Heart right ventricle (tissue), 16 donors: ENCODE data around the gene KCNJ3. TPM values are rescaled to one million over a fixed set of nuclear protein-coding genes. Genes with fewer than 3 reads are reported as not detected.

Source experiments
- ATAC-seq, 8 donors: fragments of 200-7000 bp; cut with Tn5 transposase; one replicate each; pipeline ENCODE4 v1.9.1; 2020; ENCODE audit warnings: mild to moderate bottlenecking in 8 of 8, moderate library complexity in 8 of 8, moderate number of reproducible peaks in 1 of 8
- DNase-seq, 2 donors: peaks; one replicate each; pipeline ENCODE4 v3.0.0-alpha.2; 2020
- H3K27ac ChIP-seq, 10 donors: fragments of 200-600 bp; sonication (generic) in 2 of 10; one replicate each; pipeline versions ENCODE4 v1.5.0 to v1.8.0; 2020 to 2022; ENCODE audit warnings: mild to moderate bottlenecking in 3 of 10
- H3K27me3 ChIP-seq, 7 donors: fragments of 200-600 bp; one replicate each; pipeline ENCODE4 v1.8.0; 2021 to 2022; ENCODE audit warnings: mild to moderate bottlenecking in 2 of 7
- H3K36me3 ChIP-seq, 9 donors: fragments of 200-600 bp; sonication (generic) in 1 of 9; one replicate each; pipeline versions ENCODE4 v1.5.0 to v1.8.0; 2020 to 2022; ENCODE audit warnings: mild to moderate bottlenecking in 2 of 9
- H3K4me1 ChIP-seq, 9 donors: fragments of 200-600 bp; sonication (generic) in 1 of 9; one replicate each; pipeline versions ENCODE4 v1.5.0 to v1.8.0; 2020 to 2022; ENCODE audit warnings: mild to moderate bottlenecking in 4 of 9
- H3K4me3 ChIP-seq, 10 donors: fragments of 200-600 bp; sonication (generic) in 2 of 10; one replicate each; pipeline versions ENCODE4 v1.5.0 to v1.8.0; 2020 to 2022; ENCODE audit warnings: mild to moderate bottlenecking in 7 of 10, moderate library complexity in 2 of 10
- H3K9me3 ChIP-seq, 11 donors: fragments of 200-600 bp in 10 of 11; sonication (generic) in 2 of 11; one replicate each; pipeline versions ENCODE4 v1.5.0 to v1.8.0; 2013 to 2022; ENCODE audit warnings: mild to moderate bottlenecking in 2 of 11, control low read depth in 1 of 11, moderate library complexity in 1 of 11
- CTCF ChIP-seq, 9 donors: fragments of 200-600 bp; sonication (generic) in 2 of 9; IDR thresholded peaks; one replicate each; pipeline versions ENCODE4 v1.5.0 to v1.8.0; 2021 to 2022; ENCODE audit warnings: antibody characterized with exemption in 9 of 9, mild to moderate bottlenecking in 5 of 9, moderate library complexity in 1 of 9
- WGBS, 2 donors: extraction: QIAGEN DNeasy Blood & Tissue Kit; methylation state at CpG; one replicate each; pipeline ENCODE4 v1.1.7; 2013; ENCODE audit warnings: inconsistent platforms in 1 of 2; 5-methylcytosine and 5-hydroxymethylcytosine counted together
- intact Hi-C, 10 donors: fragments of 100-400 bp; cut with DNase I; formaldehyde crosslinking; loops; one replicate each; pipeline versions ENCODE4 v1.11.1 to v1.14.2; 2022
- polyA plus RNA-seq, 2 donors: library from polyadenylated mRNA; stranded (reverse); fragments of 200-250 nt; gene quantifications; one replicate each; pipeline ENCODE4 v1.2.3, GENCODE V29; 2013
- total RNA-seq, 10 donors: library from RNA; stranded (reverse); fragmentation: NEBNext Ultra II Directional in 3 of 10; extraction: Animal tissue kit (Norgen Biotek cat#: 25700) in 3 of 10; gene quantifications; one replicate each; pipeline versions ENCODE4 v1.2.1 to v1.2.4, GENCODE V29; 2021 to 2023
- donor health status: Arrhythmogenic right ventricular cardiomyopathy.
- donor health status: ischemic (EF 13 %, LVEDD 7.1; RV severe dilation, severe dysfunction).
- donor health status: healthy with polysubstance abuse.
- donor health status: DM: no; HTN: yes; CAD: no.
- donor health status: DM: no; HTN: no; CAD: no.
- donor health status: ischemic (EF 25% LVEDD 6.9; RV normal size, moderate dysfunction).
- donor health status: ischemic (EF 25% LVEDD 5.7; RV mildly dilated, moderate dysfunction).
- donor health status: healthy.
- donor health status: DM: yes; HTN: yes; CAD: no.
- donor health status: Ischemic cardiomyopathy.
- donor health status: ischemic (EF 35%, LVEDD 5.7; RV mildly dilated, moderate dysfunction).
- donor health status: nonischemic (EF 11% LVEDD 7.7; RV severe dilation, severe dysfunction).
- donor health status: DM: yes; HTN: yes; CAD: no.
- donor health status: PGD.
- donor health status: ischemic (EF 29% LVEDD 5.4; RV normal size, mild dysfunction).
- donor health status: nonischemic (EF 23%, LVEDD 6.1; RV moderate dilation, normal function).

The KCNJ3 gene
- total and polyA plus RNA-seq, 12 donors, result 0.01 to 4.7 (median 1.5) TPM

GRCh38 chr2:154740361-154740760, 41.9 kb downstream of the KCNJ3 start:
- no peaks in the 10 kb centered on the region for H3K36me3 ChIP-seq
- H3K4me1 ChIP-seq, result no peaks in the 10 kb centered on the region
- peaks cover 0 to 17% (median 0%) of the 10 kb centered on the region in 11 donors for H3K9me3 ChIP-seq
- H3K4me3 ChIP-seq, result no peak overlapping the region
- intact Hi-C loops, result no loop called here
- no peak for TF ChIP-seq CTCF (IDR thresholded peaks at IDR 0.05)
- DNase-seq (no peak), ATAC-seq (no peak)
- no peak overlapping the region for H3K27ac ChIP-seq
- H3K27me3 ChIP-seq, result no peaks in the 10 kb centered on the region
- 66 to 70% methylated on average over 2 of the region's 2 CpGs for WGBS, 2 donors

- WGBS, 2 donors, result 93 to 95% methylated on average over 1 of the region's 1 CpG
- H3K36me3 ChIP-seq, result no peaks in the 10 kb centered on the region
- no peaks in the 10 kb centered on the region for H3K27me3 ChIP-seq
- DNase-seq, result no peak
- H3K4me3 ChIP-seq, result no peak overlapping the region
- TF ChIP-seq CTCF (IDR thresholded peaks at IDR 0.05), result no peak
- peaks cover 0 to 7% (median 0%) of the 10 kb centered on the region in 11 donors for H3K9me3 ChIP-seq
- H3K27ac ChIP-seq, result no peak overlapping the region
- intact Hi-C loops, result no loop called here
- no peaks in the 10 kb centered on the region for H3K4me1 ChIP-seq
- ATAC-seq, result no peak
Measured at GRCh38 chr2:154758871-154759270, 60.4 kb downstream of the KCNJ3 start.

GRCh38 chr2:154762638-154763037, 64.1 kb downstream of the KCNJ3 start:
- intact Hi-C loops, result no loop called here
- Histone ChIP-seq H3K4me1 (no peaks in the 10 kb centered on the region), H3K4me3 (no peak overlapping the region), H3K27me3 (no peaks in the 10 kb centered on the region), H3K27ac (no peak overlapping the region), H3K9me3 (peaks cover 0 to 7% (median 0%) of the 10 kb centered on the region in 11 donors), H3K36me3 (no peaks in the 10 kb centered on the region)
- DNase-seq, result no peak
- TF ChIP-seq CTCF (IDR thresholded peaks at IDR 0.05), result no peak
- 76% methylated on average over 2 of the region's 2 CpGs for WGBS, 2 donors
- no peak for ATAC-seq

GRCh38 chr2:154771664-154772284, 73.3 kb downstream of the KCNJ3 start:
- no peak for DNase-seq
- H3K27ac ChIP-seq, result no peak overlapping the region
- no peaks in the 10 kb centered on the region for H3K4me1 ChIP-seq
- no peaks in the 10 kb centered on the region for H3K36me3 ChIP-seq
- no peak for ATAC-seq
- H3K27me3 ChIP-seq, result no peaks in the 10 kb centered on the region
- intact Hi-C loops, result no loop called here
- no peak for TF ChIP-seq CTCF (IDR thresholded peaks at IDR 0.05)
- 85 to 89% methylated on average over 4 of the region's 4 CpGs for WGBS, 2 donors
- no peak overlapping the region for H3K4me3 ChIP-seq
- peaks cover 0 to 5% (median 0%) of the 10 kb centered on the region in 11 donors for H3K9me3 ChIP-seq
